Mesenchymal stem cell (in vitro differentiated cells and primary cell): ENCODE data around the gene NPNT.

Experiments used
- DNase-seq: peaks from one replicate; pipeline ENCODE4 v3.0.0-alpha.2; 2013
- H2AFZ ChIP-seq: one replicate; pipeline ENCODE4 v1.6.1; 2013; ENCODE audit warnings: low read depth, mild to moderate bottlenecking, control low read depth, inconsistent platforms, low read length, moderate library complexity
- H2AK5ac ChIP-seq: 2 replicates; pipeline ENCODE4 v1.6.1; 2013; ENCODE audit warnings: low read length, moderate library complexity, mild to moderate bottlenecking, inconsistent platforms; ENCODE audit not compliant: severe bottlenecking
- H2BK120ac ChIP-seq: one replicate; pipeline ENCODE4 v1.6.1; 2013; ENCODE audit warnings: low read depth, mild to moderate bottlenecking, inconsistent platforms, low read length, moderate library complexity
- H2BK12ac ChIP-seq, 2 experiments: one replicate each; pipeline ENCODE4 v1.6.1; 2013; ENCODE audit warnings: inconsistent platforms in 2 of 2, low read length in 2 of 2, mild to moderate bottlenecking in 2 of 2, moderate library complexity in 2 of 2, control low read depth in 1 of 2
- H2BK15ac ChIP-seq: one replicate; pipeline ENCODE4 v1.6.1; 2013; ENCODE audit warnings: mild to moderate bottlenecking, low read depth, inconsistent platforms; ENCODE audit not compliant: poor library complexity, severe bottlenecking
- H2BK5ac ChIP-seq: 2 replicates; pipeline ENCODE4 v1.6.1; 2013; ENCODE audit warnings: low read depth, mild to moderate bottlenecking, low read length, control low read depth, inconsistent platforms; ENCODE audit not compliant: poor library complexity, severe bottlenecking
- H3K14ac ChIP-seq, 2 experiments: one replicate each; pipeline ENCODE4 v1.6.1; 2013; ENCODE audit warnings: inconsistent platforms in 2 of 2, low read length in 2 of 2, control low read depth in 1 of 2, mild to moderate bottlenecking in 1 of 2, moderate library complexity in 1 of 2
- H3K18ac ChIP-seq, 2 experiments: one replicate each; pipeline ENCODE4 v1.6.1; 2013; ENCODE audit warnings: inconsistent platforms in 2 of 2, low read length in 2 of 2, control low read depth in 1 of 2, low read depth in 1 of 2, mild to moderate bottlenecking in 1 of 2
- H3K23ac ChIP-seq, 2 experiments: one replicate each; pipeline ENCODE4 v1.6.1; 2013; ENCODE audit warnings: inconsistent platforms in 2 of 2, low read length in 2 of 2, mild to moderate bottlenecking in 2 of 2, moderate library complexity in 2 of 2, control low read depth in 1 of 2
- H3K27ac ChIP-seq: 2 replicates; pipeline ENCODE4 v1.5.1; 2013; ENCODE audit warnings: mild to moderate bottlenecking, moderate library complexity, low read length, control low read depth, inconsistent platforms; ENCODE audit not compliant: poor library complexity, severe bottlenecking
- H3K27me3 ChIP-seq, 2 experiments: 2 replicates each; pipeline versions ENCODE4 v1.6.1 to v1.7.0; 2013; ENCODE audit warnings: low read length in 2 of 2, mild to moderate bottlenecking in 2 of 2, moderate library complexity in 2 of 2, control low read depth in 1 of 2, inconsistent platforms in 1 of 2; ENCODE audit not compliant: control insufficient read depth in 1 of 2, insufficient read depth in 1 of 2
- H3K36me3 ChIP-seq, 2 experiments: 2 replicates each; pipeline versions ENCODE4 v1.6.1 to v1.7.0; 2013; ENCODE audit warnings: low read length in 2 of 2, control low read depth in 1 of 2, inconsistent platforms in 1 of 2, low read depth in 1 of 2, mild to moderate bottlenecking in 1 of 2; ENCODE audit not compliant: insufficient read depth in 2 of 2, control insufficient read depth in 1 of 2
- H3K4ac ChIP-seq, 2 experiments: one replicate each; pipeline ENCODE4 v1.6.1; 2013; ENCODE audit warnings: inconsistent platforms in 2 of 2, low read length in 2 of 2, mild to moderate bottlenecking in 2 of 2, moderate library complexity in 2 of 2, control low read depth in 1 of 2, low read depth in 1 of 2
- H3K4me1 ChIP-seq: 2 replicates; pipeline ENCODE4 v1.6.1; 2013; ENCODE audit warnings: low read depth, low read length, control low read depth; ENCODE audit not compliant: control insufficient read depth, insufficient read depth
- H3K4me2 ChIP-seq: 2 replicates; pipeline ENCODE4 v1.6.1; 2013; ENCODE audit warnings: low read length, mild to moderate bottlenecking, inconsistent platforms; ENCODE audit not compliant: poor library complexity, severe bottlenecking
- H3K4me3 ChIP-seq, 2 experiments: 2 replicates each; pipeline versions ENCODE4 v1.5.1 to v1.7.0; 2013; ENCODE audit warnings: low read length in 2 of 2, mild to moderate bottlenecking in 2 of 2, control low read depth in 1 of 2, low read depth in 1 of 2; ENCODE audit not compliant: insufficient read depth in 1 of 2
- H3K79me1 ChIP-seq: replicated peaks from 2 replicates; pipeline ENCODE4 v1.6.1; 2013; ENCODE audit warnings: mild to moderate bottlenecking, control low read depth, low read length, inconsistent platforms; ENCODE audit not compliant: poor library complexity, severe bottlenecking
- H3K9ac ChIP-seq: 2 replicates; pipeline ENCODE4 v1.7.0; 2013; ENCODE audit warnings: mild to moderate bottlenecking, low read length, moderate library complexity
- H3K9me3 ChIP-seq: 2 replicates; pipeline ENCODE4 v1.7.0; 2013; ENCODE audit warnings: mild to moderate bottlenecking, low read length; ENCODE audit not compliant: control insufficient read depth
- H4K8ac ChIP-seq: one replicate; pipeline ENCODE4 v1.6.1; 2013; ENCODE audit warnings: inconsistent platforms, mild to moderate bottlenecking, low read length, moderate library complexity
- H4K91ac ChIP-seq: one replicate; pipeline ENCODE4 v1.6.1; 2013; ENCODE audit warnings: mild to moderate bottlenecking, low read length, inconsistent platforms
- WGBS: methylation state at CpG from one replicate; pipeline ENCODE4 v1.1.7; 2013; ENCODE audit warnings: mixed read lengths; 5-methylcytosine and 5-hydroxymethylcytosine counted together

NPNT gene

GRCh38 chr4:105998171-105999063, 103.1 kb downstream of the NPNT start:
- H2AK5ac ChIP-seq: no peak overlapping the region
- H2BK15ac ChIP-seq: no peak overlapping the region
- no peaks in the 10 kb centered on the region for H3K27me3 ChIP-seq
- H3K36me3 ChIP-seq: no peaks in the 10 kb centered on the region
- no peak overlapping the region for H3K4me2 ChIP-seq
- no peak overlapping the region for H3K4me3 ChIP-seq
- DNase-seq: no peak
- H4K8ac ChIP-seq: no peak overlapping the region
- H2BK120ac ChIP-seq: no peak overlapping the region
- no peak overlapping the region for H3K23ac ChIP-seq
- no peak overlapping the region for H3K4ac ChIP-seq
- no peaks in the 10 kb centered on the region for H3K9me3 ChIP-seq
- no peak overlapping the region for H2BK5ac ChIP-seq
- H3K18ac ChIP-seq: no peak overlapping the region
- H3K79me1 ChIP-seq: no peaks in the 10 kb centered on the region
- WGBS: 72% methylated on average over 6 of the region's 7 CpGs
- peaks cover 8% of the 10 kb centered on the region for H3K4me1 ChIP-seq
- H4K91ac ChIP-seq: no peak overlapping the region
- H3K9ac ChIP-seq: no peak overlapping the region
- peak overlapping the region; percentile 73 for H3K27ac ChIP-seq
- no peak overlapping the region for H2AFZ ChIP-seq
- no peak overlapping the region for H3K14ac ChIP-seq
- no peak overlapping the region for H2BK12ac ChIP-seq

GRCh38 chr4:106002994-106003393, 107.7 kb downstream of the NPNT start:
- Histone ChIP-seq H3K4me1 (peaks cover 4% of the 10 kb centered on the region), H4K8ac (no peak overlapping the region), H4K91ac (no peak overlapping the region), H3K36me3 (no peaks in the 10 kb centered on the region), H2AFZ (no peak overlapping the region), H3K27ac (peak overlapping the region; percentile 25), H2BK15ac (no peak overlapping the region), H3K14ac (no peak overlapping the region), H3K4me3 (no peak overlapping the region), H2BK120ac (no peak overlapping the region), H3K27me3 (no peaks in the 10 kb centered on the region), H3K23ac (no peak overlapping the region), H3K9me3 (no peaks in the 10 kb centered on the region), H3K18ac (no peak overlapping the region), H3K4ac (no peak overlapping the region), H3K4me2 (no peak overlapping the region), H2AK5ac (no peak overlapping the region), H3K79me1 (no peaks in the 10 kb centered on the region), H2BK5ac (no peak overlapping the region), H2BK12ac (no peak overlapping the region), H3K9ac (no peak overlapping the region)
- whole genome bisulfite sequencing: 95% methylated on average over 1 of the region's 2 CpGs
- DNase-seq: no peak

GRCh38 chr4:106010761-106011160, 115.5 kb downstream of the NPNT start:
- H2BK120ac ChIP-seq: no peak overlapping the region
- H3K9ac ChIP-seq: no peak overlapping the region
- no peaks in the 10 kb centered on the region for H3K4me1 ChIP-seq
- H3K27ac ChIP-seq: no peak overlapping the region
- no peak overlapping the region for H3K4me2 ChIP-seq
- H2BK12ac ChIP-seq: no peak overlapping the region
- no peak overlapping the region for H2AFZ ChIP-seq
- no peaks in the 10 kb centered on the region for H3K27me3 ChIP-seq
- no peak overlapping the region for H3K4ac ChIP-seq
- whole genome bisulfite sequencing: 90% methylated on average over 2 of the region's 2 CpGs
- H2BK15ac ChIP-seq: no peak overlapping the region
- no peak overlapping the region for H3K4me3 ChIP-seq
- H3K23ac ChIP-seq: no peak overlapping the region
- H4K91ac ChIP-seq: no peak overlapping the region
- H3K79me1 ChIP-seq: no peaks in the 10 kb centered on the region
- no peak for DNase-seq
- H3K14ac ChIP-seq: no peak overlapping the region
- no peak overlapping the region for H3K18ac ChIP-seq
- H3K9me3 ChIP-seq: peaks cover 34% of the 10 kb centered on the region
- H4K8ac ChIP-seq: no peak overlapping the region
- no peaks in the 10 kb centered on the region for H3K36me3 ChIP-seq
- no peak overlapping the region for H2AK5ac ChIP-seq
- no peak overlapping the region for H2BK5ac ChIP-seq

GRCh38 chr4:106011387-106011786, 116.1 kb downstream of the NPNT start:
- Histone ChIP-seq H2BK5ac (no peak overlapping the region), H3K4me3 (no peak overlapping the region), H3K18ac (no peak overlapping the region), H3K27me3 (no peaks in the 10 kb centered on the region), H3K4me1 (no peaks in the 10 kb centered on the region), H2BK15ac (no peak overlapping the region), H3K27ac (no peak overlapping the region), H3K36me3 (no peaks in the 10 kb centered on the region), H2BK120ac (no peak overlapping the region), H3K79me1 (no peaks in the 10 kb centered on the region), H3K23ac (no peak overlapping the region), H3K9me3 (peaks cover 34% of the 10 kb centered on the region), H4K8ac (no peak overlapping the region), H2AK5ac (no peak overlapping the region), H4K91ac (no peak overlapping the region), H3K9ac (no peak overlapping the region), H2BK12ac (no peak overlapping the region), H3K14ac (no peak overlapping the region), H3K4me2 (no peak overlapping the region), H3K4ac (no peak overlapping the region), H2AFZ (no peak overlapping the region)
- WGBS: 100% methylated on average over 1 of the region's 1 CpG
- DNase-seq: no peak
